Stomach (tissue), 4 donors: Measurements from ENCODE around the gene KPNA3.

ENCODE experiments used
- POLR2AphosphoS5 ChIP-seq, 3 donors: sonication (generic); formaldehyde crosslinking; IDR thresholded peaks; one replicate each; pipeline ENCODE4 v1.6.1; 2016; ENCODE audit warnings: antibody characterized with exemption in 3 of 3
- TF ChIP-seq, protein P1 (sequence below), 7 experiments: fragments of 450-650 bp in 4 of 7; fragments of 200-600 bp in 3 of 7; sonication (generic) in 3 of 7; IDR thresholded peaks; one replicate each; pipeline ENCODE4 v1.5.1; 2016 to 2019; ENCODE audit warnings: antibody characterized with exemption in 7 of 7, control low read depth in 2 of 7, mild to moderate bottlenecking in 1 of 7

DNA sequence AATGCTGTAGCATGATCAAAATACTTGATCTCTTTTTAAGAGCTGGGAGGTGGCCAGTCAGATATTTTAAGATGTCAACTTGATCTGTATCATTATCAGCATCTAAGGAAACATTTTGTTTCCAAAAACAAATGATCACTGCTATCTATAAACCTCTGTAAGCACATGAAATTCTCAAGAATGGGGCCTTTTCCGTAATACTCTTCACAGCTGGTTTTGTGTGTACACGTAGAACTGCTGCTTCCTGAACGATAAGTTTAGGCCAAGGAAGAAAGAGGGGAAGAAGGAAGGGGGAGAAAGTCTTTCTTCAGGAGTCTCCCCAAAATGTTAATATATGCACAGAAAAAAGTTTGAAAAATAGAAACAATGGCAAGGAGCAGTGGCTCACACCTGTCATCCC lies 138.5 kb downstream of the KPNA3 start:
- no peak for TF ChIP-seq POLR2AphosphoS5 (IDR thresholded peaks at IDR 0.05)
- TF ChIP-seq, protein P1, sequence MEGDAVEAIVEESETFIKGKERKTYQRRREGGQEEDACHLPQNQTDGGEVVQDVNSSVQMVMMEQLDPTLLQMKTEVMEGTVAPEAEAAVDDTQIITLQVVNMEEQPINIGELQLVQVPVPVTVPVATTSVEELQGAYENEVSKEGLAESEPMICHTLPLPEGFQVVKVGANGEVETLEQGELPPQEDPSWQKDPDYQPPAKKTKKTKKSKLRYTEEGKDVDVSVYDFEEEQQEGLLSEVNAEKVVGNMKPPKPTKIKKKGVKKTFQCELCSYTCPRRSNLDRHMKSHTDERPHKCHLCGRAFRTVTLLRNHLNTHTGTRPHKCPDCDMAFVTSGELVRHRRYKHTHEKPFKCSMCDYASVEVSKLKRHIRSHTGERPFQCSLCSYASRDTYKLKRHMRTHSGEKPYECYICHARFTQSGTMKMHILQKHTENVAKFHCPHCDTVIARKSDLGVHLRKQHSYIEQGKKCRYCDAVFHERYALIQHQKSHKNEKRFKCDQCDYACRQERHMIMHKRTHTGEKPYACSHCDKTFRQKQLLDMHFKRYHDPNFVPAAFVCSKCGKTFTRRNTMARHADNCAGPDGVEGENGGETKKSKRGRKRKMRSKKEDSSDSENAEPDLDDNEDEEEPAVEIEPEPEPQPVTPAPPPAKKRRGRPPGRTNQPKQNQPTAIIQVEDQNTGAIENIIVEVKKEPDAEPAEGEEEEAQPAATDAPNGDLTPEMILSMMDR (IDR thresholded peaks at IDR 0.05) = no peak
